ENCODE data around the gene SSH2.

DNA sequence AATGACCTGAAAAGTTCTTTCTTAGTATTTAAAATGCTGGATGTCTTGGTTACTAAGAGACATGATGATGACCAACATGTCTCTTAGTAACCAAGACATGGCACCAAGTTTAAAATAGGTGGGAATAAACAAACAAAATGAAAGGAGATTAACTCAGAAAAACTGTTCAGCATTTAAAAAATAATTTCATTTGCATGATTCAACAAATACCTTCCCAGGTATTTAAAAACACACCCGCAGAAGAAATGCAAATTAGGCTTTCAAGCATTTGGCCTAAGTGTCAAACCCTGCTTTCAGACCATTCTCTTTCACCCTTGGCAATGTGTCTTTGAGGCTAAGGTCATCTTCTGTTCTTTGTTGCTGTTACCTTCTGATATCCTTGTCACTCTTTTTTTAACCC, 215.9 kb downstream of the SSH2 start:
- no peak for TF ChIP-seq YY1 (IDR thresholded peaks at IDR 0.05)
- TF ChIP-seq, protein P1, sequence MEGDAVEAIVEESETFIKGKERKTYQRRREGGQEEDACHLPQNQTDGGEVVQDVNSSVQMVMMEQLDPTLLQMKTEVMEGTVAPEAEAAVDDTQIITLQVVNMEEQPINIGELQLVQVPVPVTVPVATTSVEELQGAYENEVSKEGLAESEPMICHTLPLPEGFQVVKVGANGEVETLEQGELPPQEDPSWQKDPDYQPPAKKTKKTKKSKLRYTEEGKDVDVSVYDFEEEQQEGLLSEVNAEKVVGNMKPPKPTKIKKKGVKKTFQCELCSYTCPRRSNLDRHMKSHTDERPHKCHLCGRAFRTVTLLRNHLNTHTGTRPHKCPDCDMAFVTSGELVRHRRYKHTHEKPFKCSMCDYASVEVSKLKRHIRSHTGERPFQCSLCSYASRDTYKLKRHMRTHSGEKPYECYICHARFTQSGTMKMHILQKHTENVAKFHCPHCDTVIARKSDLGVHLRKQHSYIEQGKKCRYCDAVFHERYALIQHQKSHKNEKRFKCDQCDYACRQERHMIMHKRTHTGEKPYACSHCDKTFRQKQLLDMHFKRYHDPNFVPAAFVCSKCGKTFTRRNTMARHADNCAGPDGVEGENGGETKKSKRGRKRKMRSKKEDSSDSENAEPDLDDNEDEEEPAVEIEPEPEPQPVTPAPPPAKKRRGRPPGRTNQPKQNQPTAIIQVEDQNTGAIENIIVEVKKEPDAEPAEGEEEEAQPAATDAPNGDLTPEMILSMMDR (IDR thresholded peaks at IDR 0.05; ENCODE audit: low read depth, low read length, missing input control) = no peak
- no peak for TF ChIP-seq FOXA1 (IDR thresholded peaks at IDR 0.05)
- TF ChIP-seq GABPA (IDR thresholded peaks at IDR 0.05 in 1 of 2, conservative IDR thresholded peaks at IDR 0.05 in 1 of 2) = no peak
- TF ChIP-seq RAD21 (IDR thresholded peaks at IDR 0.05) = no peak
- TF ChIP-seq, protein P2, sequence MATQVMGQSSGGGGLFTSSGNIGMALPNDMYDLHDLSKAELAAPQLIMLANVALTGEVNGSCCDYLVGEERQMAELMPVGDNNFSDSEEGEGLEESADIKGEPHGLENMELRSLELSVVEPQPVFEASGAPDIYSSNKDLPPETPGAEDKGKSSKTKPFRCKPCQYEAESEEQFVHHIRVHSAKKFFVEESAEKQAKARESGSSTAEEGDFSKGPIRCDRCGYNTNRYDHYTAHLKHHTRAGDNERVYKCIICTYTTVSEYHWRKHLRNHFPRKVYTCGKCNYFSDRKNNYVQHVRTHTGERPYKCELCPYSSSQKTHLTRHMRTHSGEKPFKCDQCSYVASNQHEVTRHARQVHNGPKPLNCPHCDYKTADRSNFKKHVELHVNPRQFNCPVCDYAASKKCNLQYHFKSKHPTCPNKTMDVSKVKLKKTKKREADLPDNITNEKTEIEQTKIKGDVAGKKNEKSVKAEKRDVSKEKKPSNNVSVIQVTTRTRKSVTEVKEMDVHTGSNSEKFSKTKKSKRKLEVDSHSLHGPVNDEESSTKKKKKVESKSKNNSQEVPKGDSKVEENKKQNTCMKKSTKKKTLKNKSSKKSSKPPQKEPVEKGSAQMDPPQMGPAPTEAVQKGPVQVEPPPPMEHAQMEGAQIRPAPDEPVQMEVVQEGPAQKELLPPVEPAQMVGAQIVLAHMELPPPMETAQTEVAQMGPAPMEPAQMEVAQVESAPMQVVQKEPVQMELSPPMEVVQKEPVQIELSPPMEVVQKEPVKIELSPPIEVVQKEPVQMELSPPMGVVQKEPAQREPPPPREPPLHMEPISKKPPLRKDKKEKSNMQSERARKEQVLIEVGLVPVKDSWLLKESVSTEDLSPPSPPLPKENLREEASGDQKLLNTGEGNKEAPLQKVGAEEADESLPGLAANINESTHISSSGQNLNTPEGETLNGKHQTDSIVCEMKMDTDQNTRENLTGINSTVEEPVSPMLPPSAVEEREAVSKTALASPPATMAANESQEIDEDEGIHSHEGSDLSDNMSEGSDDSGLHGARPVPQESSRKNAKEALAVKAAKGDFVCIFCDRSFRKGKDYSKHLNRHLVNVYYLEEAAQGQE (IDR thresholded peaks at IDR 0.05) = no peak
- no peak for TF ChIP-seq TAF1 (conservative IDR thresholded peaks at IDR 0.05)
- TF ChIP-seq SP1 (IDR thresholded peaks at IDR 0.05) = no peak
- TF ChIP-seq, protein P3, sequence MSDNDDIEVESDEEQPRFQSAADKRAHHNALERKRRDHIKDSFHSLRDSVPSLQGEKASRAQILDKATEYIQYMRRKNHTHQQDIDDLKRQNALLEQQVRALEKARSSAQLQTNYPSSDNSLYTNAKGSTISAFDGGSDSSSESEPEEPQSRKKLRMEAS (IDR thresholded peaks at IDR 0.05) = no peak
- TF ChIP-seq NR2F2 (IDR thresholded peaks at IDR 0.05) = no peak
- TF ChIP-seq, protein P4, sequence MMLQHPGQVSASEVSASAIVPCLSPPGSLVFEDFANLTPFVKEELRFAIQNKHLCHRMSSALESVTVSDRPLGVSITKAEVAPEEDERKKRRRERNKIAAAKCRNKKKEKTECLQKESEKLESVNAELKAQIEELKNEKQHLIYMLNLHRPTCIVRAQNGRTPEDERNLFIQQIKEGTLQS (IDR thresholded peaks at IDR 0.05) = no peak
- TF ChIP-seq RXRA (IDR thresholded peaks at IDR 0.05) = no peak
- TF ChIP-seq JUND (IDR thresholded peaks at IDR 0.05) = no peak
- TF ChIP-seq EGR1 (IDR thresholded peaks at IDR 0.05; ENCODE audit: low read depth in 2 of 2) = no peak
